Hematopoietic multipotent progenitor cell treated with erythropoietin and hydrocortisone succinate and interleukin-3 and kit ligand, for 15 days (in vitro differentiated cells): ENCODE results near the gene CLASP2.
A peak's percentile ranks its signal among the peaks of the same experiment; 100 is the strongest.
"Not testable (repeated sequence)": the region's sequence is repeated elsewhere in the genome, so short reads cannot be mapped to it uniquely, and the experiment has no call there.

Experiments used
- DNase-seq: peaks from one replicate; pipeline ENCODE4 v3.0.0-alpha.2; 2015; ENCODE audit warnings: low spot score

Gene CLASP2

DNA sequence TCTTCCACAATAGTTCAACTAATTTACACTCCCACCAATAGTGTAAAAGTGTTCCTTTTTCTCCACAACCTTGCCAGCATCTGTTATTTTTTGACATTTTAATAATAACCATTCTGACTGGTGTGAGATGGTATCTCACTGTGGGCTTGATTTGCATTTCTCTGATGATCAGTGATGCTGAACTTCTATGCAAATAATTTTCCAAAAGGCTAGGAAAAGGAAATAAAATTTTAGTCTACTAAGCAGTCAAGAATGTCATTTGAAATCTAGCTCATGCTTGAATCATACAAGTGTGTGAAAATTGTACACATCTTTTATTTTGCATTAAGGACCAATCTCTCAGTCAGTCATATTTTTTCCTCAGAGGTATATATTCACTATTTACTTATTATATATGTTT is 176.1 kb downstream of the CLASP2 start:
- DNase-seq, result no peak

DNA sequence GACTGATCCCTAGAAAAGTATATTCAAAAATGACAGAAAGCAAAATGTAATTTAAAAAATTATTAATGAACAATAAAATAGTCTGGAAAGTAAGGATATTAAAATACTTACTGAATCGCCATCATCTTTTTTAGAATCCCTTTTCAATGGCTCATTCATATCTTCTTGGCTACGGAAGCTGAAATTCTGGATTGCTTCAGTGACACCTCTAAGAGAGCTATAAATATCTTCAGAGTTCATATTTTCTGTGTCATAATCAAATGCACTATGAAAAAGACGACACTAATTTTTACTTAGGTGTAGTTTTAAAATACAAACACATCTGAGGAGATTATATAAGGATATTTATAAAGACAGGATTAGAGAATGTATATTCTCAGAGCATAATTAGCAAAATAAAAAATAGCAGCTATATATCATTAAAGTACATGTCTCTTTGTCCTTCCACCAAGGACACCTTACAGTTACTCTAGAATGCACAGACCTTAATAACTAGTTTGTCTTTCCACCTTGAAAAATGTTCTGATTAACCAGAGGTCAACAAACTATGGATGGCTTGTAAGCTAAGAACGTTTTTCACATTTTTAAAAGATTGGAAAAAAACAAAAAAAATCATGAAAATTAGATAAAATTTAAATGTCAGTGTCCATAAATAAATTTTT is 179.2 kb downstream of the CLASP2 start:
- DNase-seq, result no peak

DNA sequence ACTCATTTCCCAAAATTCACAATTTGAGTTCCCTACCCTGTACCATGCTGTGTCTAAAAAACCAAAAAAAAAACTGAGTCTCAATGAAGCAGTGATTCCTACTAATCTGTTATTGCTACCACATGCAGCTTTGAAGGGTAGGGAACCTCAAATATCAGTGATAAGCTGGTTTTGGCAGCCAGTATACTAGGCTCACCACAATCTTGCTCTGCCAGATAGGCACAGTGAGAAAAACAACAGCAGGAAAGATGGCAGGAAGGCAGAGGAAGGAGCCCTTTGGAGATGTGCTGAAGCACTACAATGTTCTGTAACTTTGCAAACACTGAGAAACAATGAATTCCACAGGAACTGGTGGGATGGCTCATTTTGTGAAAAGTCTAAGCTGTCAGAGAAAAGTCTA is 180.9 kb downstream of the CLASP2 start:
- peak; percentile 8 for DNase-seq

GRCh38 chr3:33526787-33527186 is 191.3 kb downstream of the CLASP2 start:
- DNase-seq, result no peak

DNA sequence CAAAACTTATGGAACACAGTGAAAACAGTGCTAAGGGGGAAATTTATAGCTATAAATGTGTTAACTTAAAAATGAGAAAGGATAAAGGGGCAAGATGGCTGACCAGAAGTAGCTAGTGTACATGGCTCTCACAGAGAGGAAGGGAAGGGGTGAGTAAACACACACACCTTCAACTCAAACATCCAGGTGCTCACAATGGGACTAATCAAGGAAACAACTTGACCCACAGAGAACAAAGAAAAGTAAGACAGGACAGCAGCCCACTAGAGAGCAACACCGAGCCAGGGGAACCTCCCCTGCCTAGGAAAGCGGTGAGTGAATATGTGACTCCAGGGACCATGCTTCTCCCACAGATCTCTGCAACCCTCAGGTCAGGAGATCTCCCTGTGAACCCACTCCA is 192.8 kb downstream of the CLASP2 start:
- DNase-seq, result no peak

GRCh38 chr3:33523093-33523667 is 194.9 kb downstream of the CLASP2 start:
- no peak for DNase-seq

DNA sequence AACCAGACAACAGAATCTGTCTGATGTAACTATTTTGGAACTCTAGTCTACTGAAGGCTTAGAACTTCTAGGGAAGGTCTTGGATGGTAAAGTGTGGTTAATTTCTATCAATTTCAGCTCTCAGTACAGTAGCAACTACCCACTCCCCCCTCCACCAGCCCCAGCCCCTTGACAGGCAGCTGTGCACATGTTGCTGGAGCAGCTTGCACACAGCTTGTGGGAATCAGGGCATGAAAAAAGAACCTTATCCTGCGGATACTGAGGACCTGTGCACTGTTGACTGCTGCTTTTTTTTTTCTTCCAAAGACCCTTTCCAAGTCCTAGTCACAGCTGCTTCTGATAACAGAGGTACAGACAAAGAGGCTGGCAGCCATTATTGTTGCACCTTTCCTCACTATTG is 196.3 kb downstream of the CLASP2 start:
- no peak for DNase-seq

GRCh38 chr3:33513262-33513863 is 204.7 kb downstream of the CLASP2 start:
- DNase-seq, result no peak

GRCh38 chr3:33505027-33505426 is 213.0 kb downstream of the CLASP2 start:
- DNase-seq, result no peak

DNA sequence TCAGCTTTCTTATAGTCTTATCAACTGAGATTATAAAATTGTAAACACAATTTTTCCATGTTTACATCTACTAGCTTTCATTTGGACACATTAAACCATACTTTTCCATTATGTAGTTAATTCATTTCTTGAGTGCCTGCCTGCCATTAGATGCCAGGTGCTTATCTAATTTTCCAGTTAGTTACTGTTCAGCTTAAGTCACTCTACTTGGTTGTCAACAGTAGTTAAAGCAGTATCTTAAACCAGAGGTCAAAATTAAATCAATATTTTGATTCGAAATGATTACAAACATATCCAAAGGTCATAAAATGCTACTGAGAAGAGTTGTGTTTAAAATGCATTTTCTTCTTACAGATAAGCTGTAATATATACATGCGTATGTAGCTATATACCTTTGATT is 221.6 kb downstream of the CLASP2 start:
- DNase-seq, result no peak

DNA sequence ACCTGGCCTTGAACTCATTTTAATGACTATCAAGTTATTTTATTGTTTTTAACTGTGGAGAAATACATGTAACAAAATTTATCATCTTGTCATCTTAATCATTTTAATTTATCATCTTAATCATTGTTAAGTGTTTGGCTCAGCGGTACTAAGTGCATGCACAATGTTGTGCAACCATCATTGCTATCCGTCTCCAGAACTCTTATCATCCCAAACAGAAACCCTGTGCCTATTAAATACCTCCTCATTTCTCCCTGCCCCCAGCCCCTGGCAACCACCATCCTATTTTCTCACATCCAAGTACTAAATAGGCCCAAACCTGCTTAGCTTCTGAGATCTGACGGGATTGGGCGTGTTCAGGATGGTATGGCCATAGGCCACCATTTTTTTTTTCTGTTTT is 226.3 kb downstream of the CLASP2 start:
- DNase-seq, result no peak

- DNase-seq, result peak; percentile 44
Measured at GRCh38 chr3:33490641-33491241, 227.3 kb downstream of the CLASP2 start.

DNA sequence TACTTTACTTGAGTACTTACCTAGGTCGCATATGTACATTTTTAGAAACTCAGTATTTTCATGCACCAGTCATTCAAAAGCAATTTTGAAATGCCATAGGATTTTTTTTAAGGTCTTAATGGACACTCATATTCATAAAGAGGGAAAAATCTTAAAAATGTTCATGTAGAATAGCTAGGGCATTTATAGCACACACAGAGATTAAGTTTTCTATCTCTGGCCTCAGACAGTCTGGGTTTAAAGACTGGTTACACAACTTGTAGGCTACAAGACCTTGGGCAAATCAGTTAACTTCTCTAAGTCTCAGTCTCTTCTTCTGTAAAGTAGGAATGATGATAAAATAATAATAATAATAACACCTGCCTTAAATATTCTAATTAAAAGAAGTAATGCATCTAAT is 229.4 kb downstream of the CLASP2 start:
- DNase-seq, result no peak

DNA sequence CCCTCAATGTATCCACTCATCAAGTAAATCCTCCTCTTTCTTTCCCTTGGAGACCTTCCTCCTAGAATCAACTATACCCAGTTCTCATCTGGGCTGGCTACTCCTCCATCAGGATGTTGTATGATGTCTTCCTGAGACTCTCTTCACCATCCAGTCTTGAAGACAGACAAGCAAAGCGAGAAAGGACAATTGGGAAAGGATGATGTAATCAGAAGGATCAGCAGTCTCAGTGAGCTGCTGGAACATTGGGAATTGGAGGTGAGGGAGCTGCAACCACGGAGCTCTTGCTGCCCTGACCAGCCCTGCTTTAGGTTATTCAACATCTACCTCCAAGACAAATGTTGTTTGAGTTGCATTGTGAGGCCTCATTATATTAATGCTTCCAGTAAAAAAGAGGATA is 229.8 kb downstream of the CLASP2 start:
- no peak for DNase-seq

DNA sequence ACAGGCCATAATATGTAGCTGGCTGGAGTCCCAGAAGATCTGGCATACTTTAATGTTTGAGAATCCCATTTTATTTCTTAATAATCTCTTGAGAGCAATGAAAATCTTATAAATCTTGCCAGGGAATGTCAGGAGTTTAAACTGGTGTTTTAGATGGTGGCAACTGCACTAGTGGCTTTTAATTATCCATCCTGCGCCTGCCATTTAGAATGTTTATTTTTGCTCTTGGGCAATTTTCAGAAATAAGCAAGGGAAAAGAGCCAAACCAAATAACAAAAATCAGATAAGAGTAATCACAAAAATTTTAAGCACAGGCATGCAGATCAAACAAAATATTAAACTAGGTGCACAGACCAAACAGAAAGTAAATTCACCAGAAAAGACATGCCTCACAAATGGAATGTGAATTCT is 235.9 kb downstream of the CLASP2 start:
- DNase-seq, result no peak

DNA sequence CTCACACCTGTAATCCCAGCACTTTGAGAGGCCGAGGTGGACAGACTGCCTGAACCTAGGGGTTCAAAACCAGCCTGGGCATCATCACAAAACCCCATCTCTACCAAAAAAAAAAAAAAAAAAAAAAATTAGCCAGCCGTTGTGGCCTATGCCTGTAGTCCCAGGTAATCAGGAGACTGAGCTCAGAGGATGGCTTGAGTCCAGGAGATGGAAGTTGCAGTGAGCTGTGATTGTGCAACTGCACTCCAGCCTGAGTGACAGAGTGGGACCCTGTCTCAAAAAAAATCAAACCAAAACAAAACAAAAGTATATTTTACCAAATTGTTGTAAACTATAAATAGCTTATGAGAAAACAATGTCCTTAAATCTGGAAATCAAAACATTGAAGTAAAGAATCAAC is 243.2 kb downstream of the CLASP2 start:
- DNase-seq, result no peak

GRCh38 chr3:33473813-33474212 is 244.2 kb downstream of the CLASP2 start:
- no peak for DNase-seq

GRCh38 chr3:33467786-33468185 is 250.3 kb downstream of the CLASP2 start:
- no peak for DNase-seq

GRCh38 chr3:33461097-33461496 is 257.0 kb downstream of the CLASP2 start:
- DNase-seq, result no peak

- not testable (repeated sequence) for DNase-seq
Measured at GRCh38 chr3:33459577-33459976, 258.5 kb downstream of the CLASP2 start.

- peak; percentile 48 for DNase-seq
Measured at GRCh38 chr3:33458446-33458845, 259.6 kb downstream of the CLASP2 start.

GRCh38 chr3:33456756-33457155 is 261.3 kb downstream of the CLASP2 start:
- no peak for DNase-seq

- no peak for DNase-seq
Measured at GRCh38 chr3:33453331-33453761, 264.7 kb downstream of the CLASP2 start.
